ENCODE results near the gene HMGB1.
"Not testable (repeated sequence)": the region's sequence is repeated elsewhere in the genome, so short reads cannot be mapped to it uniquely, and the experiment has no call there.

The HMGB1 gene

GRCh38 chr13:30446126-30446500 is 19.6 kb downstream of the HMGB1 start:
- H3K27me3 ChIP-seq (ENCODE audit: insufficient read depth, low read length): no peaks in the 10 kb centered on the region
- peak overlapping the region; percentile 82; the same call in 1 of the 2 replicates for H3K27ac ChIP-seq (ENCODE audit: low read depth, low read length)
- peak overlapping the region; percentile 54 for H3K4me3 ChIP-seq (ENCODE audit: low read length)
- H3K4me1 ChIP-seq (ENCODE audit: insufficient read depth, low read length): peaks cover 7% of the 10 kb centered on the region
- WGBS: 3% methylated on average over 7 of the region's 7 CpGs
- H3K9me3 ChIP-seq (ENCODE audit: insufficient read depth, low read depth, low read length): no peaks in the 10 kb centered on the region
- peak overlapping the region; percentile 51 for H3K9ac ChIP-seq (ENCODE audit: low read depth, low read length)
- no peaks in the 10 kb centered on the region for H3K36me3 ChIP-seq (ENCODE audit: insufficient read depth, low read length)

- H3K36me3 ChIP-seq (ENCODE audit: insufficient read depth, low read length): no peaks in the 10 kb centered on the region
- no peak overlapping the region for H3K27ac ChIP-seq (ENCODE audit: low read depth, low read length)
- no peaks in the 10 kb centered on the region for H3K9me3 ChIP-seq (ENCODE audit: insufficient read depth, low read depth, low read length)
- H3K4me3 ChIP-seq (ENCODE audit: low read length): no peak overlapping the region
- H3K27me3 ChIP-seq (ENCODE audit: insufficient read depth, low read length): no peaks in the 10 kb centered on the region
- H3K4me1 ChIP-seq (ENCODE audit: insufficient read depth, low read length): peaks cover 7% of the 10 kb centered on the region
- 93% methylated on average over 12 of the region's 12 CpGs for WGBS
- no peak overlapping the region for H3K9ac ChIP-seq (ENCODE audit: low read depth, low read length)
Observed at GRCh38 chr13:30443957-30444404, 21.8 kb downstream of the HMGB1 start.

- WGBS: 88% methylated on average over 3 of the region's 3 CpGs
- H3K27me3 ChIP-seq (ENCODE audit: insufficient read depth, low read length); H3K4me1 ChIP-seq (ENCODE audit: insufficient read depth, low read length): not testable (repeated sequence)
Observed at GRCh38 chr13:30443491-30443890, 22.2 kb downstream of the HMGB1 start.

GRCh38 chr13:30442926-30443325 is 22.8 kb downstream of the HMGB1 start:
- no peak overlapping the region for H3K4me3 ChIP-seq (ENCODE audit: low read length)
- H3K9ac ChIP-seq (ENCODE audit: low read depth, low read length): no peak overlapping the region
- H3K4me1 ChIP-seq (ENCODE audit: insufficient read depth, low read length): peaks cover 7% of the 10 kb centered on the region
- H3K9me3 ChIP-seq (ENCODE audit: insufficient read depth, low read depth, low read length): no peaks in the 10 kb centered on the region
- H3K27me3 ChIP-seq (ENCODE audit: insufficient read depth, low read length): no peaks in the 10 kb centered on the region
- WGBS: 82% methylated on average over 5 of the region's 5 CpGs
- H3K36me3 ChIP-seq (ENCODE audit: insufficient read depth, low read length): no peaks in the 10 kb centered on the region
- H3K27ac ChIP-seq (ENCODE audit: low read depth, low read length): no peak overlapping the region

More at GRCh38 chr13:30443491-30443890, 22.2 kb downstream of the HMGB1 start:
- H3K27ac ChIP-seq (ENCODE audit: low read depth, low read length); H3K36me3 ChIP-seq (ENCODE audit: insufficient read depth, low read length); H3K9ac ChIP-seq (ENCODE audit: low read depth, low read length); H3K4me3 ChIP-seq (ENCODE audit: low read length); H3K9me3 ChIP-seq (ENCODE audit: insufficient read depth, low read depth, low read length): not testable (repeated sequence)

- WGBS: 54% methylated on average over 7 of the region's 8 CpGs
- no peak overlapping the region for H3K27ac ChIP-seq (ENCODE audit: low read depth, low read length)
- H3K27me3 ChIP-seq (ENCODE audit: insufficient read depth, low read length): no peaks in the 10 kb centered on the region
- no peak overlapping the region for H3K9ac ChIP-seq (ENCODE audit: low read depth, low read length)
- no peaks in the 10 kb centered on the region for H3K36me3 ChIP-seq (ENCODE audit: insufficient read depth, low read length)
- no peak overlapping the region for H3K4me3 ChIP-seq (ENCODE audit: low read length)
- peaks cover 5% of the 10 kb centered on the region for H3K4me1 ChIP-seq (ENCODE audit: insufficient read depth, low read length)
- H3K9me3 ChIP-seq (ENCODE audit: insufficient read depth, low read depth, low read length): no peaks in the 10 kb centered on the region
Observed at GRCh38 chr13:30440910-30441703, 24.6 kb downstream of the HMGB1 start.

- Histone ChIP-seq H3K4me3 (ENCODE audit: low read length) (no peak overlapping the region), H3K27ac (ENCODE audit: low read depth, low read length) (no peak overlapping the region), H3K9ac (ENCODE audit: low read depth, low read length) (no peak overlapping the region), H3K9me3 (ENCODE audit: insufficient read depth, low read depth, low read length) (no peaks in the 10 kb centered on the region), H3K27me3 (ENCODE audit: insufficient read depth, low read length) (no peaks in the 10 kb centered on the region), H3K4me1 (ENCODE audit: insufficient read depth, low read length) (no peaks in the 10 kb centered on the region), H3K36me3 (ENCODE audit: insufficient read depth, low read length) (no peaks in the 10 kb centered on the region)
- WGBS: 92% methylated on average over 3 of the region's 3 CpGs
Observed at GRCh38 chr13:30438286-30438685, 27.4 kb downstream of the HMGB1 start.

GRCh38 chr13:30437177-30437576 is 28.6 kb downstream of the HMGB1 start:
- Histone ChIP-seq H3K9me3 (ENCODE audit: insufficient read depth, low read depth, low read length) (no peaks in the 10 kb centered on the region), H3K36me3 (ENCODE audit: insufficient read depth, low read length) (no peaks in the 10 kb centered on the region), H3K27ac (ENCODE audit: low read depth, low read length) (no peak overlapping the region), H3K27me3 (ENCODE audit: insufficient read depth, low read length) (no peaks in the 10 kb centered on the region), H3K9ac (ENCODE audit: low read depth, low read length) (no peak overlapping the region), H3K4me3 (ENCODE audit: low read length) (no peak overlapping the region), H3K4me1 (ENCODE audit: insufficient read depth, low read length) (no peaks in the 10 kb centered on the region)
- WGBS: 92% methylated on average over 8 of the region's 8 CpGs

- Histone ChIP-seq H3K27ac (ENCODE audit: low read depth, low read length) (no peak overlapping the region), H3K4me3 (ENCODE audit: low read length) (no peak overlapping the region), H3K36me3 (ENCODE audit: insufficient read depth, low read length) (no peaks in the 10 kb centered on the region), H3K27me3 (ENCODE audit: insufficient read depth, low read length) (no peaks in the 10 kb centered on the region), H3K9me3 (ENCODE audit: insufficient read depth, low read depth, low read length) (no peaks in the 10 kb centered on the region), H3K9ac (ENCODE audit: low read depth, low read length) (no peak overlapping the region), H3K4me1 (ENCODE audit: insufficient read depth, low read length) (no peaks in the 10 kb centered on the region)
- 97% methylated on average over 3 of the region's 3 CpGs for WGBS
Observed at GRCh38 chr13:30435911-30436451, 29.8 kb downstream of the HMGB1 start.

GRCh38 chr13:30431269-30431940 is 34.3 kb downstream of the HMGB1 start:
- H3K27me3 ChIP-seq (ENCODE audit: insufficient read depth, low read length): no peaks in the 10 kb centered on the region
- peaks cover 16% of the 10 kb centered on the region for H3K4me1 ChIP-seq (ENCODE audit: insufficient read depth, low read length)
- 96% methylated on average over 2 of the region's 2 CpGs for whole genome bisulfite sequencing
- H3K9me3 ChIP-seq (ENCODE audit: insufficient read depth, low read depth, low read length): no peaks in the 10 kb centered on the region
- H3K27ac ChIP-seq (ENCODE audit: low read depth, low read length): no peak overlapping the region
- H3K36me3 ChIP-seq (ENCODE audit: insufficient read depth, low read length): no peaks in the 10 kb centered on the region
- H3K9ac ChIP-seq (ENCODE audit: low read depth, low read length): no peak overlapping the region
- no peak overlapping the region for H3K4me3 ChIP-seq (ENCODE audit: low read length)

GRCh38 chr13:30429721-30430694 is 35.7 kb downstream of the HMGB1 start:
- Histone ChIP-seq H3K36me3 (ENCODE audit: insufficient read depth, low read length) (no peaks in the 10 kb centered on the region), H3K4me1 (ENCODE audit: insufficient read depth, low read length) (peaks cover 16% of the 10 kb centered on the region), H3K9ac (ENCODE audit: low read depth, low read length) (no peak overlapping the region), H3K27ac (ENCODE audit: low read depth, low read length) (no peak overlapping the region), H3K9me3 (ENCODE audit: insufficient read depth, low read depth, low read length) (no peaks in the 10 kb centered on the region), H3K4me3 (ENCODE audit: low read length) (no peak overlapping the region), H3K27me3 (ENCODE audit: insufficient read depth, low read length) (no peaks in the 10 kb centered on the region)
- WGBS: 79% methylated on average over 5 of the region's 6 CpGs

All from HUES64 (cell line).